AG09309 (cell line): Measurements from ENCODE around the gene CDHR2.
A peak's percentile ranks its signal among the peaks of the same experiment; 100 is the strongest.

ENCODE experiments used
- DNase-seq: peaks from one replicate; pipeline ENCODE4 v3.0.0-alpha.2; 2010; ENCODE audit warnings: low read depth
- H3K4me3 ChIP-seq: 2 replicates; pipeline ENCODE4 v1.5.1; 2011; ENCODE audit warnings: mild to moderate bottlenecking, low read depth, low read length, moderate library complexity; ENCODE audit not compliant: control insufficient read depth
- CTCF ChIP-seq: IDR thresholded peaks from 2 replicates; pipeline ENCODE4 v1.5.1; 2011; ENCODE audit warnings: mild to moderate bottlenecking, low read depth, low read length, inconsistent platforms; ENCODE audit not compliant: insufficient read depth, control insufficient read depth; ENCODE audit errors: missing control alignments

CDHR2 gene

GRCh38 chr5:176616511-176616910 lies 67.4 kb downstream of the CDHR2 start:
- no peak overlapping the region for H3K4me3 ChIP-seq
- no peak for TF ChIP-seq CTCF
- DNase-seq, result no peak

GRCh38 chr5:176618783-176619182 lies 69.6 kb downstream of the CDHR2 start:
- H3K4me3 ChIP-seq, result no peak overlapping the region
- no peak for TF ChIP-seq CTCF
- DNase-seq, result no peak

GRCh38 chr5:176619203-176619568 lies 70.0 kb downstream of the CDHR2 start:
- no peak overlapping the region for H3K4me3 ChIP-seq
- TF ChIP-seq CTCF, result peak; percentile 57
- DNase-seq, result no peak

- no peak overlapping the region for H3K4me3 ChIP-seq
- DNase-seq, result no peak
- TF ChIP-seq CTCF, result no peak
Measured at GRCh38 chr5:176619569-176620332, 70.6 kb downstream of the CDHR2 start.

- peak overlapping the region; percentile 7 for H3K4me3 ChIP-seq
- no peak for TF ChIP-seq CTCF
- no peak for DNase-seq
Measured at GRCh38 chr5:176620333-176620981, 71.3 kb downstream of the CDHR2 start.

- H3K4me3 ChIP-seq, result no peak overlapping the region
- no peak for DNase-seq
- TF ChIP-seq CTCF, result no peak
Measured at GRCh38 chr5:176621661-176622079, 72.5 kb downstream of the CDHR2 start.

GRCh38 chr5:176624142-176624541 lies 75.0 kb downstream of the CDHR2 start:
- no peak for TF ChIP-seq CTCF
- DNase-seq, result no peak
- no peak overlapping the region for H3K4me3 ChIP-seq
